GM20431 (cell line): ENCODE measurements around the gene HNRNPA0.

Source experiments
- in situ Hi-C: fragments of 300-500 bp; cut with MseI, MboI; formaldehyde crosslinking; loops from one replicate; pipeline ENCODE4 v1.15.0; 2020; ENCODE audit warnings: low sequenced_read_pairs; ENCODE audit not compliant: unreplicated experiment

The HNRNPA0 gene

GRCh38 chr5:137757634-137758033, 3.5 kb upstream of the HNRNPA0 start:
- in situ Hi-C loops, result no loop called here

DNA sequence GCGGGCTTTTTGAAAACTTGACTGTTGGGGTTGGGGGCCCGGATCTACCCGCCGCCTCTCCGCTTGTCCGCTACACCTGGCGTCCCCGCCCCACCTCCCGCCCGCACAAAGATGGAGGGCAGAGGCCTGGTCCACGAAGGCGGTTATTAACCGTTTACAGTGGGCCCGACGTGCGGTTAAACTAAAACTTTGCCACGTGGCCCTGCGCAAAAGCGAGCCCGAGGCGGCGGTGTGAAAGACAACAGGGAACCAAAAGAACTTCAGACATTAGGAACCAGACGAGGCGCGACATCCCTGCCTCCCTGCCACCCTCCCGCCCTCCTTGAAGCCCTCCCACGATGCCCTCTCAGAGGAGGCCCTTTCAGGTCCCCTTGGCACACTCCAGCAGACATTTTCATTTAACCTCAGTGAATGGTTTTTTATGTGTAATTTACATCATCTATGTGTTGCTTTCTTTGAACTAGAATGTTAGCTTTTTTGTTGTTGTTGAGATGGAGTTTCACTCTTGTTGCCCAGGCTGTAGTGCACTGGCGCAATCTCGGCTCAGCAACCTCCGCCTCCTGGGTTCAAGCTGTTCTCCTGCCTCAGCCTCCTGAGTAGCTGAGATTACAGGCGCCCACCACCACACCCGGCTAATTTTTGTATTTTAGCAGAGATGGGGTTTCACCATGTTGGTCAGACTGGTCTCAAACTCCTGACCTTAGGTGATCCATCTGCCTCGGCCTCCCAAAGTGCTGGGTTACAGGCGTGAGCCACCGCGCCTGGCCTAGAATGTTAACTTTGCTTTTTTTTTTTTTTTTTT, 999 bp upstream of the HNRNPA0 start:
- in situ Hi-C loops, result no loop called here

GRCh38 chr5:137753691-137754187, 424 bp downstream of the HNRNPA0 start:
- in situ Hi-C loops, result no loop called here

GRCh38 chr5:137752905-137753690, 1.1 kb downstream of the HNRNPA0 start:
- in situ Hi-C loops, result no loop called here

DNA sequence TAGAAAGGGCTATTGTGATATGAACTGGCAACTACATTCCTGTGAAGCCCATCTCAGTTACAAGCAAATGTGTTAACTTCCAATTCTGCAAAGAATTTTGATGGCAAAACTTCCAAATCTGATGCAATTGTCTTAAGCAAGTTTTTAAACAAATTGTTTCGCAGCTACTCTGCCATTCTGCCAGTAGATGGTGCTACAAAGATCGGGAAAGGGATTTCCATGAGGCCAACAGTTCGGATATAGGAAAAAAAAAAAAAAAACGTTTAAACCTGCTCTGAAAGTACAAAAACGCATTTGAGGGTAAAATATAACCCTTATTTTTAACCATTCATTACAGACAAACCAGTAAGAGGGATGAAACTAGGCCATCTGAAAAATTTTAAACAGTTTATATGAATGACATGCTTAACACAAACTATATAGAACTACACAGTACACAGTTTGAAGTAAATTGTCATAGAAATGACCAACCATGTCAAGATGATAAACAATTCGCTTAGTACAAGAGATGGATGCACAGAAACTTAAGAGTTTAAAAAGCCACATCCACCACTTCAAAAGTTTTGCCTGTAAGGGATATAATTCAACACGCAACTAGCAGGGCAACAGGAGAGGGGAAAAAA, 2.2 kb downstream of the HNRNPA0 start:
- in situ Hi-C loops, result no loop called here

DNA sequence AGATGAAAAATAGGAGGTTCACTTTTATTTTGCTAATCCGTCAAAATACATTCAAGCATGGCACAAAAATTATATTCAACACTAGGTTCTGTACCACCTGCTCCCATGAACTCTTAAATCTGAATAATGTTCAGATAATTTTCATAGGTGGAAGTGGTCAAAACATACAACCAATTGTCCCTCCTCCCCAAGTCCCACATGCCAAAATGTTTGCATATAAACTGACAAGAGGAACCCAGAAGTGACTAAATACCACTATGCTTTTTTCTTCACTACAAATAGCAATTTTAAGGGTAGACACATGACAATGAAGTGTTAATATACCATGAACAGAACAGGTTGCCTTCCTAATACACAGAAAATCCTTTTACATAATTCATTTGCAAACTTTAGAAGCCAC, 3.7 kb downstream of the HNRNPA0 start:
- in situ Hi-C loops, result no loop called here

GRCh38 chr5:137747848-137748247, 6.3 kb downstream of the HNRNPA0 start:
- in situ Hi-C loops, result no loop called here

DNA sequence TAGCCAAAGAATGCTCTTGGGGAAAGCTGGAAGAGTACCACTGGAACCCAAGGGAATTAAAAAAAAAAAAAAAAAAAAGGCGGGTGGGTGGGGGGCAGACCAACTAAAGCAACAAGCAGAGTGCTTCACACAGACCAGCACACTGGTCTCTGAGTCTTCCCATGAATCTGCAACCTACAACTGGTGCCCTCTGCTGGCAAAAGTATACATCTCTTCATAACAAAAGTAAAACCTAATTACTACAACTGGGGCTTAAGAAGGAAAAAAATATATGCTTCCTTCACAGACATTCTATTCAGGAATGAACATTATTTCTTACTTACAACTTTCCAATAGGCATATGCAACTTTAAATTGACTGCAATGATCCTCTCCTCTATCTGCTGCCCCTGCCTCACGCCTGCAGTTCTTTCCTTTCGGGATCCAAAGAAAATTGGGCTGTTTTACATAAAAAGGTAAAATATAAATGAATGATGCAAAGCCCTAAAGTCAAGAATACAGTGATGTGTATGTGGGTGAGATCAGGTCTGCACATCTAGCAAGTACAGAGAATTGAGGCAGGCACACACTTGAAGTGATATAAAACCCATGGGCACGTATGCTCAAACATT, 11.0 kb downstream of the HNRNPA0 start:
- in situ Hi-C loops, result no loop called here

DNA sequence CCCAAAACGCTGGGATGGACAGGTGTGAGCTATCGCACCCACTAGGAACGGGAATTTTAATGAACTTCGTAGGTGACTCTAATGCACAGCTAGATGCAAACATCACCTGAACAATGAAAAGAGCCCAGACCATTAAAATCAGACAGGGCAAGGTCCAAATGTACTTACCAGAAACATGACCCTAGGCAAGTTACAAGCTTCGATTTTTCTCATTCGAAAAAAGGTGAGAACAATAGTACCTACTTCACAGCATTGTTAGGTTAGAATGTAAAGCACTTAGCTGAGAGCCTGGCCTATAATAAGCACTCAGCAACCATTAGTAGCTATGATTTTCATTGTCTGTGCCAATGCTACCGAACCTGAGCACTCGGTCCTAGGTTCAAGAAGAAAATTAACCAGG, 12.4 kb downstream of the HNRNPA0 start:
- in situ Hi-C loops, result no loop called here

DNA sequence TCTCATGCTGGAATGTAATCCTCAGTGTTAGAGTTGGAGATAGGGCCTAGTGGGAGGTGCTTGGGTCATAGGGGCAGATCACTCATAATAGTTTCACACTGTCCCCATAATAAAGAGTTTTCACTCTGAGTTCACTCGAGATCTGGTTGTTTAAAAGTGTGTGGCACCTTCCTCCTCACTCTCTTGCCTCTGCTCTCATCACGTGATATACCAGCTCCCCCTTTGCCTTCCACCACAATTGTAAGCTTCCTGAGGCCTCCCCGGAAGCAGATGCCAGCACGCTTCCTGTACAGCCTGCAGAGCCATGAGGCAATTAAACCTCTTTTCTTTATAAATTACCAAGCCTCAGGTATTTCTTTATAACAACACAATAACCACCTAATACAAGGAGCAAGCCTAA, 14.4 kb downstream of the HNRNPA0 start:
- in situ Hi-C loops, result loop anchor here (10.0 kb wide), 1 partner anchor 85 kb away; no protein-coding TSS in a partner anchor

GRCh38 chr5:137738947-137739346, 15.2 kb downstream of the HNRNPA0 start:
- in situ Hi-C loops, result loop anchor here (10.0 kb wide), 1 partner anchor 84 kb away; no protein-coding TSS in a partner anchor

DNA sequence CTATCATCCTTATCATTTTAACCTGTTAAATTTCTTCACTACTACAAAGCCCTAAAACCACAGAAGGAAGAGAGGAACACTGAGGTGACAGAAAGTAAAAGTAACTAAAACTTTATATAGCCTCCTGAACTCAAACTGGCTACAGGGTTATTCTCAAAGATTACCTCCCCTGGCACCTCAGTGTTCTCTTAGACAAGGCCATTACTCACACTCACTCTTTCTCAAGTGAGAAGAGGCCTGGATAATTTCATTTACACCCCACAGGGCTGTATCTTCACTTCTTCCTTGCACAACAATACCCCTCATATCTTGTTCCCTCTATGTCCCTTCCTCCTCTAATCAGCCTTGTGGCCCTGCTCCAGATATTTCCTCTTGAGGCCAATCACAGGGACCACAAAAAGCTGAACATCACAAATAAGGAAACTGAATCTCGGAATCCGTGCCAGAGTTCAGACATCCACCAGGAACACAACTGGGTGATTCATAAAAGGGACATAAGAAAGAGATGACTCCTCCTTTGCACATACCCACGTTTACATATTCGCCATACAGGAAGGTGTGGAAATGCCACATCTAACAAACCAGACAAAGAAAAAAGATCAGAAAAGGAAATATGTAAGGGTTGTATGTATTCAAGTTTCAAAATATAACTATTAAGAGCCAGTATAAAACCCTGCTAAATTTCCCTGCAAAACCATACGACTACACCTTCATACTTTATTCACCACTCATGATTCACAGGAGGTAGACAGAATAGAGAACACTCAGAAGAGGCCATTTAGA, 16.6 kb downstream of the HNRNPA0 start:
- in situ Hi-C loops, result loop anchor here (10.0 kb wide), 1 partner anchor 83 kb away; no protein-coding TSS in a partner anchor

- in situ Hi-C loops, result loop anchor here (10.0 kb wide), 1 partner anchor 82 kb away; no protein-coding TSS in a partner anchor
These were observed 17.7 kb downstream of the HNRNPA0 start for GRCh38 chr5:137736496-137736895.

GRCh38 chr5:137735555-137736284, 18.4 kb downstream of the HNRNPA0 start, which contains the start of gene KLHL3:
Gene KLHL3 (minus strand): TSS chr5:137736089. CDS start chr5:137735646, 443 bp downstream.
- in situ Hi-C loops, result loop anchor here (10.0 kb wide), 1 partner anchor 81 kb away; no protein-coding TSS in a partner anchor

- in situ Hi-C loops, result loop anchor here (10.0 kb wide), 1 partner anchor 80 kb away; no protein-coding TSS in a partner anchor
These were observed 19.1 kb downstream of the HNRNPA0 start for GRCh38 chr5:137734962-137735554.

- in situ Hi-C loops, result loop anchor here (10.0 kb wide), 1 partner anchor 80 kb away; no protein-coding TSS in a partner anchor
These were observed 19.8 kb downstream of the HNRNPA0 start for GRCh38 chr5:137734331-137734730.

GRCh38 chr5:137733922-137734321, 20.2 kb downstream of the HNRNPA0 start:
- in situ Hi-C loops, result loop anchor here (10.0 kb wide), 1 partner anchor 79 kb away; no protein-coding TSS in a partner anchor

DNA sequence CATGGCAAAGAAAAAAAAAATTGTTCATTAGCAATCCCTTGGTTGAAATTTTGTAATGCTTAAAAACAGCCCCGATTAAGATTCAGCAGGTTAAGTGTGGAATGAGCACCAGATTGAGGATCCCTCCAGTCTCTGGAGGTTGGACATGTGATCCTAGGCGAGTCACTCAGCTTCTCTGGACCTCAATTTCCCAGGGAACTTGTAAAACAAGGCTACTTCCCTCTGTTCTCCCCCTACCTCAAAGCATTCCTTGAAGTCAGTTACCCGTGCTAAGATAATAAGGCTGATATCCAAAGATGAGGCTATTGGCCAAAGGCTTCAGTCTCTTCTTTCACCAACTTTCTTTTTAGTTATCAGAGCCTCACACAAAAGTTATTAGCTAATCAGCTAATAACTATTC, 21.2 kb downstream of the HNRNPA0 start:
- in situ Hi-C loops, result loop anchor here (10.0 kb wide), 1 partner anchor 78 kb away; no protein-coding TSS in a partner anchor
